Cerebellar nuclear complex (tissue), 1 donor: ENCODE data around the gene EID2B.

Experiments used
- DNase-seq, 2 experiments: peaks; one replicate each; lab custom pipeline; 2025; lab: John Stamatoyannopoulos, UW

Gene EID2B

GRCh38 chr19:39498798-39499642, 33.6 kb downstream of the EID2B start, which contains the start of gene DLL3:
Gene DLL3 (plus strand): TSS chr19:39498947. CDS start chr19:39498975, 28 bp downstream.
- no peak for DNase-seq

GRCh38 chr19:39497996-39498797, 34.5 kb downstream of the EID2B start:
- no peak for DNase-seq

- DNase-seq, result no peak
Observed at GRCh38 chr19:39497701-39497995, 35.0 kb downstream of the EID2B start.

GRCh38 chr19:39496063-39496462, 36.6 kb downstream of the EID2B start:
- DNase-seq, result no peak

GRCh38 chr19:39494661-39495060, 38.0 kb downstream of the EID2B start:
- no peak for DNase-seq

GRCh38 chr19:39492788-39493187, 39.9 kb downstream of the EID2B start:
- DNase-seq, result no peak

- DNase-seq, result no peak
Observed at GRCh38 chr19:39492225-39492624, 40.4 kb downstream of the EID2B start.

GRCh38 chr19:39489756-39490155, 42.9 kb downstream of the EID2B start:
- no peak for DNase-seq

- no peak for DNase-seq
Observed at GRCh38 chr19:39483141-39483540, 49.5 kb downstream of the EID2B start.

GRCh38 chr19:39481676-39482075, 51.0 kb downstream of the EID2B start:
- DNase-seq, result no peak

GRCh38 chr19:39481229-39481545, 51.5 kb downstream of the EID2B start:
- DNase-seq, result no peak
